Retinal pigment epithelial cell (primary cell): ENCODE data around the gene STAT5B.
"Not testable (repeated sequence)": the region's sequence is repeated elsewhere in the genome, so short reads cannot be mapped to it uniquely, and the experiment has no call there.

Experiments used
- DNase-seq: peaks from one replicate; pipeline ENCODE4 v3.0.0-alpha.2; 2010; ENCODE audit warnings: low read depth
- H3K4me3 ChIP-seq: 2 replicates; pipeline ENCODE4 v1.5.1; 2011; ENCODE audit warnings: mild to moderate bottlenecking, low read length, control low read depth, moderate library complexity
- CTCF ChIP-seq: conservative IDR thresholded peaks from 2 replicates; pipeline ENCODE4 v1.5.1; 2011; ENCODE audit warnings: low read depth, low read length, control low read depth, inconsistent platforms

The STAT5B gene

GRCh38 chr17:42306385-42306667 lies 30.1 kb upstream of the STAT5B start:
- DNase-seq, result no peak
- no peak overlapping the region for H3K4me3 ChIP-seq
- TF ChIP-seq CTCF, result no peak

GRCh38 chr17:42305543-42306384 lies 29.6 kb upstream of the STAT5B start:
- no peak for DNase-seq

GRCh38 chr17:42305031-42305330 lies 28.8 kb upstream of the STAT5B start:
- not testable (repeated sequence) for DNase-seq, H3K4me3 ChIP-seq

More at GRCh38 chr17:42305543-42306384, 29.6 kb upstream of the STAT5B start:
- H3K4me3 ChIP-seq, result no peak overlapping the region
- TF ChIP-seq CTCF, result no peak

GRCh38 chr17:42304187-42305030 lies 28.2 kb upstream of the STAT5B start:
- no peak for TF ChIP-seq CTCF
- H3K4me3 ChIP-seq, result no peak overlapping the region
- DNase-seq, result no peak

GRCh38 chr17:42303694-42304093 lies 27.5 kb upstream of the STAT5B start:
- no peak for TF ChIP-seq CTCF
- DNase-seq, result no peak

GRCh38 chr17:42301022-42301421 lies 24.8 kb upstream of the STAT5B start:
- no peak for DNase-seq
- TF ChIP-seq CTCF, result no peak
- no peak overlapping the region for H3K4me3 ChIP-seq

More at GRCh38 chr17:42303694-42304093, 27.5 kb upstream of the STAT5B start:
- no peak overlapping the region for H3K4me3 ChIP-seq

GRCh38 chr17:42299913-42300312 lies 23.7 kb upstream of the STAT5B start:
- H3K4me3 ChIP-seq, DNase-seq: not testable (repeated sequence)

GRCh38 chr17:42299361-42299760 lies 23.2 kb upstream of the STAT5B start:
- H3K4me3 ChIP-seq, DNase-seq: not testable (repeated sequence)

GRCh38 chr17:42297775-42298174 lies 21.6 kb upstream of the STAT5B start:
- DNase-seq, H3K4me3 ChIP-seq: not testable (repeated sequence)
